Activated T-cell treated with anti-CD3 and anti-CD28 coated beads for 24 hours (primary cell): ENCODE measurements around the gene ZNF766.
"Not testable (repeated sequence)": the region's sequence is repeated elsewhere in the genome, so short reads cannot be mapped to it uniquely, and the experiment has no call there.

Experiments
- DNase-seq: peaks from one replicate; pipeline ENCODE4 v3.0.0-alpha.2; 2020; ENCODE audit warnings: low read depth

The ZNF766 gene

DNA sequence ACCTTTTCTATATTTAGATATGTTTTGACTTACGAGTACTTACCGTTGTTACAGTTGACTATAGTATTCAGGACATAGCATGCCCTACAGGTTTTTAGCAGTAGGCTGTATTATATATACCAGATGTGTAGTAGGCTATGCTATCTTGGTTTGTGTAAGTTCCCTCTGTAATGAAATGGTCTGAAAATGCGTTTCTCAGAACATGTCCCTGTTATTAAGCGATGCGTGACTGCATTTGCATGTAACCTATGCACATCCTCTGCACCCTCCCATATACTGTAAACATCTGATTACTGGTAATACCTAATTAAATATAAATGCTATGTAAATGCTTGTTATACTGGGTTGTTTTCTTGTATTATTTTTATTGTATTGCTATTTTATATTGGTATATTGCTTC, 6.6 kb downstream of the ZNF766 start:
- no peak for DNase-seq

DNA sequence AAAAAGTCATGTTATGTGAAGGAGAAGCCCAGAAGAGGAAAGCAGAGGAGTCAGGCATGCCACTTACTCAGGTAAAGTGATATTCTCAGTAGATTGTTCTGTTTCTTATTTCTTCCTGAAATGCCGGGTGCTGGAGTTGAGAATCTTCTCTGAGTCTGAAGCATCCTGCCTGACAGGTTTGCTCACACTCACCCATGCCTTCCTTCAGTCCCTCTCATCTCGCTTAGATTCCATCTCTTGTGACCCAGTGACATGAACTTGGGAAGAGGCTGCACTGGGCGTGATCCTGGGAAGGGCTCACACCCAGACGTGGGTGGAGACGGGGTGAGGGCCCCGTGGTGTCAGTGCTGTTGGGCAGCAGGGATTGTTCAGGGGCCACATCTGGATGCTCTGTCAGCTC, 8.1 kb downstream of the ZNF766 start:
- DNase-seq: no peak

DNA sequence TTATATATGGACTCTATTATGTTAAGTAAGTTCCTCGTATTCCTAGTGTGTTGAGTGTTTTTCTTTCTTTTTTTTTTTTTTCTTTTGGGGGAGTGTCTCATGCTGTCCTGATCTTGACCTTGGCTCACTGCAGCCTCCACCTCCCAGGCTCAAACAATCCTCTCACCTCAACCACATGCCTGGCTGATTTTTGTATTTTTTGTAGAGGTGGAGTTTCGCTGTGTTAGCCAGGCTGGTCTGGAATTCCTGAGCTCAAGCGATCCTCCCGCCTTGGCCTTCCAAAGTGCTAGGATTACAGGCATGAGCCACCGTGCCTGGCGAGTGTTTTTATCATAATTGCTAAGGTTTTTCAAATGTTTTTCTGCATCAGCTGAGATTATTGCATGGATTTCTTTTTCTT, 16.9 kb downstream of the ZNF766 start:
- DNase-seq: no peak

DNA sequence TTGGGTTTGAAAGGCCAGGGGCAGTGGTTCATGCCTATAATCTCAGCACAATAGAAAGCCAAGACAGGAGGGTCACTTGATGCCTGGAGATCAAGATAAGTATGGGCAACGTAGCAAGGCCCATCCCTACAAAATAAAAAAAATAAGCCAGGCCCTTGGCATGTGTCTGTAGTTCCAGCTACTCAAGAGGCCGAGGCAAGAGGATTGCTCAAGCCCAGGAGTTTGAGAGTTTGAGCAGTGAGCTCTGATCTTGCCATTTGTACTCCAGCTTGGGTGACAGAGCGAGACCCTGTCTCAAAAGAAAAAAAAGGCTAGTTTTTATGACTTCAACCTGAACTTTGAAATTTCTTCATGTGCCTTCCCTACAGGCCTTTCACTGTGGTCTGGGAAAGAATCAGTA, 22.4 kb downstream of the ZNF766 start:
- no peak for DNase-seq

GRCh38 chr19:52292946-52293345, 23.6 kb downstream of the ZNF766 start:
- not testable (repeated sequence) for DNase-seq

GRCh38 chr19:52296400-52296772, 27.0 kb downstream of the ZNF766 start:
- no peak for DNase-seq

DNA sequence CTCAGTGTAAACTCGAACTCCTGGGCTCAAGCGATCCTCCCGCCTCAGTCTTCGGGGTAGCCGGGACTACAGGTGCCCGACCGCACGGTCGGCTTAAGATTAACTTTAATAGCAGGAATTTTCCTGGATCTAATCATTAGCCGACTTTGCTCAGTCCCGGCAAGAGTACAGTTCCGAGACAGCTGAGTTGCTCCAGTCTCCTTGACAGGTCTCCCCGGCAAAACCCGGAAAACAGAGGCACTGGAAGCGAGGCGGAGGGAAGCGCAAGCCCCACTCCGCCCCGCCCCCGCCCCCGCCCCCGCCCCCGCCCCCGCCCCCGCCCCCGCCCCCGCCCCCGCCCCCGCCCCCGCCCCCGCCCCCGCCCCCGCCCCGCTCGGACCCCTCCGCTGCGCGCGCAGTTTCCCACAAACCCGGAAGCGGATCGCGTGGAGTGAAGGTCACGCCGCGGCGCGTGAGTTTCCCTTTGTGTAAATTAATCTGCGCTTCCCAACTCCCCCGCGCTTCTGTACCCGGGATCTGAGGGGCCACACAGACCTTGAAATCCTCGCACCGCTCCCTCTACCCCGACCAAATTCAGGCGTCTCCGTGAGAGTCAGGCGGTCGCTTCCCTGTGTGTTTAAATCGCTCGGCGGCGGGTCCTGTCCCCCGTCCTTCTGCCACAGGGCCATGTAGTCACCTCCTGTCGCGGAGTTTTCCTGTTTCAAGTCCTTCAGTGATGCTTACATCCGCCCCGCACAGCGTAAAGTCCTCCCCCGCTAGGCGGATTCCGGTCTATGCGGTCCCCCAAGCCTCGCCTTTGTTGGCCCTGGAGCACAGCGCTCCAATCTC, 27.6 kb downstream of the ZNF766 start, which contains the start of gene ZNF480:
Gene ZNF480 (plus strand): TSS at position 397 of the 828 bp plus-strand sequence. CDS start 3,244 bp downstream, outside the sequence.
- peak; percentile 64 for DNase-seq

DNA sequence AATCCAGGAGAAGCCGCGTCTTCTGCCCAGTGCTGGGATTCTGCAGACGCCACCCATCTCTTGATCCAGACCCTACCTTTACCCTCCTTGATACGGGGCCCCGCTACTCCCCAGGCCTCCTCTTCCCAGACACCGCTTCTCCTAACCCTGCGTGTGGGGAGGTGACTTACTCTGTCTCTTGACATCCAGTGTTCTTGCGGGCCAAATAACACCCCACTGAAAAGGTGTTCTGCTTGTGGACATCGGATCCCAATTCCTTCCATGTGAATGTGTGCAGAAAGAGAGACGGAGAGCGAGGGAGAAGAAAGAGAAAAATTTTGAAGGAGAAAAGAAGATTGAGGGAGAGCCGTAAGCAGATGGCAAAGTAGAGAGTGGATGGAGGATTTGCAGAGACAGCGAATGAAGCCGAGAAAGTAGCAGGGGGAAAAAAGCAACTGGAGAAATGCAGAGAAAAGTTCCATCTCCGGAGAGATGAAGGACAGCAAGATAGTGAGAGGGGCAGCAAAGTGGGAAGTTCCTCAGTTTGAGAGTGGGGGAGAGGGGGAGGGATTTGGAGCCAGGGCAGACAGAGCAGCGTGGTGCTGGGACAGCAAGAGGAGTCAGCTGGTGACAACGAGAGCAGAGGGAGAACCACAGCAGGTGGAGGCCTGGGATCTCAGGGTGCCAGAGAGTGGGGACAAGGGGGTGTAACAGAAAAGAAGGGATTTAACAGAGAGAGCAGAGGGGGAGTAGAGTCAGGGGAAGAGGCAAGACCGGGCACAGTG, 28.4 kb downstream of the ZNF766 start:
- no peak for DNase-seq

GRCh38 chr19:52307275-52307674, 37.9 kb downstream of the ZNF766 start:
- no peak for DNase-seq

- DNase-seq: no peak
Measured at GRCh38 chr19:52322429-52322828, 53.0 kb downstream of the ZNF766 start.

DNA sequence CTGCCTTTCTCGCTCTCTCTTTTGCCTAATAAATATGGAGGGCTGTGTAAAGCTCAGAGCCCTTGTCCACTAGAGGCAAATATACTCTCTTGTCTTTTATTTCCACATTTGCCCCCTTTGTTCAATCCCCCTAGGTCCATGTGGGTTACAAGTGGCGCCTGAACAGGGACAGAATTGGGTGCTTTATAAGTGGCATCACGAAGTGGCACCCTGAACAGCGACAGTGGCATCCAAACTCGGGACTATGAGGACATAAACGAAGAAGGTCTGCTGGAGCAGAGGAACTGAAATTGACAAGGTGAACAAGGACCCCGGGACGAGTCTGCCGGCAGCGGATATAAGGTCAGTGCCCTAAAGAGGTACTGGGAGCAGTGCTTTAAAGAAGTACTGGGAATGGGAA, 62.4 kb downstream of the ZNF766 start:
- DNase-seq: no peak

- no peak for DNase-seq
Measured at GRCh38 chr19:52335768-52336116, 66.4 kb downstream of the ZNF766 start.

DNA sequence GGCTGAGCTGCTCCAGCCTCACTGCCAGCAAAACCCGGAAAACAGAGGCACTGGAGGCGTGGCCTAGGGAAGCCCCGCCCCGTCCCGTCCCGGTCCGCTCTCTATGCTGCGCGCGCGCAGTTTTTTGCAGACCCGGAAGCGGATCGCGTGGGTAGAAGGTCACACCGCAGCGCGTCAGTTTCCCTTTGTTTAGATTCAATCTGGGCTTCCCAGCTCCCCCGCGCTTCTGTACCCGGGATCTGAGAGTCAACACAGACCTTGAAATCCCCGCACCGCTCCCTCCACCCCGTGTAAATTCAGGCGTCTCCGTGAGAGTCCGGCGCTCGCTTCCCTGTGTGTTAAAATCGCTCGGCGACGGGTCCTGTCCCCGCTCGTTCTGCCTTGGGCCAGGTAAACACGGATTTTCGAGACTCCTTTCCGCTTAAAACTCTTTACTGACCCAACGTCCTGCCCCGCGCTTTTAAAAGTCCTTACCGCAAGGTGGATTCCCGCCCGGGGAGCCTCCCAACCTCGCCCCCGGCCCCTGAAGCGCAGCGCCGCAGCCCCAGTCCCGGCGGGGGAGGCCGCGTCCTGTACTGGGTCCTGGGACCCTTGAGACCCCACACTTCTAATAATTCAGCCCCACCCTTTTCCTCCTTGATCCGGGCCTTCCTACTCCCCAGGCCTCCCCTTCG, 66.9 kb downstream of the ZNF766 start, which contains the start of gene ZNF610:
Gene ZNF610 (plus strand): TSS at position 127 of the 674 bp plus-strand sequence. CDS start 12,930 bp downstream, outside the sequence.
- peak; percentile 86 for DNase-seq

DNA sequence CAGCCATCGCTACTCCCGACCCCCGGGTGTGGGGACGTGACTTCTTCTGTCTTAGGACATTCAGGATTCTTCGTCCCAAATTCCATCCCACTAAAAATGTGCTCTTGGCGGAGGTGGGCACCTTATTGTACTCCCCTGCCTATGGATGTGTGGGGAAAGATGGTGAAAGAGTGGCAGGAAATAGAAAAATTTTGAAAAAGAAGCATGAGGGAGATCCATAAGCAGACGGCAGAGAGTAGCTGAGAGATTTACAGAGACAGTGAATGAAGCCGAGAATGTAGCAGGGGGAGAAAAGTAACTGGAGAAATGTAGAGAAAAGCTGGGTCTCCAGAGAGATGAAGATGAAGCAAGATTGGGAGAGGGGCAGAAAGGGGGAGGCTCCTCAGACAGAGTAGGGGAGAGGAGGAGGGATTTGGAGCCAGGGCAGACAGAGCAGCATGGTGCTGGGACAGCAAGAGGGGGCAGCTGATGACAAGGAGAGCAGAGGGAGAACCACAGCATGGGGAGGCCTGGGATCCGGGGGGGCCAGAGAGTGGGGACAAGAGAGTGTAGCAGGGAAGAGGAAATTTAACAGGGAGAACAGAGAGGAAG, 67.5 kb downstream of the ZNF766 start:
- no peak for DNase-seq

- not testable (repeated sequence) for DNase-seq
Measured at GRCh38 chr19:52339022-52339421, 69.6 kb downstream of the ZNF766 start.

DNA sequence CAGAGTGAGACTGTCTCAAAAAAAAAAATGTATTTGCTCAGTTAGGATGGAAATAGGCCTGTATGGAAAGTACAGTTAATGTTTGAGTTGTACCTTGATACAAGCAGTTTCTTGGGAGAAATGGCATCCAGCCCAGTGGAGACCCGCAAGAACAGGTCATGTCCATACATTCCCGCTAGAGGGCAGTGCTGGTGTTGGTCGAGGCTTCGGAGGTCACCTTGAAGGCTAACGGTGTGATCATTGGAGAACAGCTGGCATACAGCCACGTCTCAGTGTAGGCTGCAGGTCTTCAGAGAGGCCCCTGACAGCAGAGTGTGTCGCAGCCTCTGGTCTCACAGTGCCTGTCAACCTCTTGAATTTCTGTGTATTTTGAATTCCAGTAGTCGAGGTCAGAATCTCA, 74.2 kb downstream of the ZNF766 start:
- DNase-seq: peak; percentile 12

- DNase-seq: no peak
Measured at GRCh38 chr19:52345162-52345561, 75.8 kb downstream of the ZNF766 start.
